NCI-H748 treated with DMSO at 0.1 percent for 48 hours (cell line): ENCODE results near the gene CHAD.
"Not testable (repeated sequence)": the region's sequence is repeated elsewhere in the genome, so short reads cannot be mapped to it uniquely, and the experiment has no call there.

Experiments used
- DNase-seq: peaks from one replicate; lab custom pipeline; 2025; lab: John Stamatoyannopoulos, UW

The CHAD gene

GRCh38 chr17:50426814-50427787, 41.6 kb downstream of the CHAD start:
- DNase-seq = no peak

GRCh38 chr17:50426472-50426782, 42.3 kb downstream of the CHAD start:
- no peak for DNase-seq

DNA sequence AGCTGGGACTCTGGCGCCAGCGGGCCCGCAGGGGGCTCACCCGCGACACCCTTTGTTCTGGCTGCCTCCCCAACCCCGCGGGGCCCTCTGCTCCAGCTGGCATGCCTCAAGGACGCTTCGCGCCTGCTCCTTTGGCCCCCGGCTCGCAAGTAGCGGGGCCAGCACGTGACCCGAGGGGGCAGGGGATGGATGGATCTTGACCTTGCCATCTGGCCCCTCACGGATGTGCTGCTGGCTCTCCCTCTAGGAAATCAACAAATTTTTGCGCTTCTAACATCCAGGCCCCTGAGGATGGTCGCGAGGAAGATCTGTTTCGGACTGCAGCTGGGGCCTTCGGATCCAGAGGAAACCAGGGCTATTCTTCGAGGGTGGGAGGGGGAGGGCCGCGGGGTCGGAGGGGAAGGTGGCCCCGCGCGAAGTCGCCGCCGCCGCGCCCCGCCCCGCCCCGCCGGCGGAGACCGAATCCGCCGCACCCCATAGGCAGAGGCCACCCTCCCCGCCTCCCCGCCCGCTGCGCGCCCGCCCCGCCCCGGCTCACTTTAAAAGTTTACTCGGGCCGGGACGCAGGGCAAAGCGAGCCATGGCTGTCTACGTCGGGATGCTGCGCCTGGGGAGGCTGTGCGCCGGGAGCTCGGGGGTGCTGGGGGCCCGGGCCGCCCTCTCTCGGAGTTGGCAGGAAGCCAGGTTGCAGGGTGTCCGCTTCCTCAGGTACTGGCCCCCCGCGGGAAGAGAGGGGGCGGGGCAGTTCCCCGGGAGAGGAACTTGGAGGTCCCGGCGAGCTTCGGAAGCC, 42.8 kb downstream of the CHAD start, which contains the start of gene ACSF2:
Gene ACSF2 (plus strand): TSS at position 537 of the 790 bp plus-strand sequence. CDS start 44 bp downstream, at position 581.
- DNase-seq = no peak

DNA sequence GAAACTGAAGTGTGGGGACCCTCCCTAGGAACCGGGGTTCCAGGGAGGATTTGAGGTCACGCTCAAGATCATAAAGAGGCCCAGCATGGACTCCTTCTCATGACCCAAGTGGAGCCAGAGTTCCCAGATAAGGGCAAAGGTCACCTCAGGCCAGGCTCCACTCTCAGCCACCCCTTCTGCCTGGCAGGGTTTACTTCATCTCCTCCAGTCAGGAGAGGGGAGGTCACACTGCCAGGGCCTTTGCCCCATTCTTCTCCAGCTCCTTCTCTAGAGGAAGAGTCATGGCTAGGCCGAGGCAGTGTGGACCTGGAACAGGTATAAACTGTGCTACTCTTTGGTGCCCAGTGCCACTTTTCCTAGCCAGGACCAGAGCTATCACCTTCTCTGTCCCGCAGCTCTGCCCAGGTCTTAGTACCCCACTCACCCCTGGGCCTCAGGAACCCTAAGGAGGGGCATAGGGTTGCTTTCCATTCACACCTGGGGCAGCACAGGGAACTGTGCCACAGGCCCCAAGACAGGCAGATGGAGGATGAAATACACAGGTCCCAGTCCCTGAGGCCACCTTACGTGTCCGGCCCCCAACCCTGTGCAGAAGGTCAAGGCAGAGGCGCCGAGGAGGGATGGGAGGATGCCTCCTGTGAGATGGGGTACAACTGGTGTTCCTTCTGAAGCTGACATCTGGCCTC, 43.5 kb downstream of the CHAD start:
- DNase-seq = no peak

- no peak for DNase-seq
Measured at GRCh38 chr17:50424246-50424995, 44.3 kb downstream of the CHAD start.

DNA sequence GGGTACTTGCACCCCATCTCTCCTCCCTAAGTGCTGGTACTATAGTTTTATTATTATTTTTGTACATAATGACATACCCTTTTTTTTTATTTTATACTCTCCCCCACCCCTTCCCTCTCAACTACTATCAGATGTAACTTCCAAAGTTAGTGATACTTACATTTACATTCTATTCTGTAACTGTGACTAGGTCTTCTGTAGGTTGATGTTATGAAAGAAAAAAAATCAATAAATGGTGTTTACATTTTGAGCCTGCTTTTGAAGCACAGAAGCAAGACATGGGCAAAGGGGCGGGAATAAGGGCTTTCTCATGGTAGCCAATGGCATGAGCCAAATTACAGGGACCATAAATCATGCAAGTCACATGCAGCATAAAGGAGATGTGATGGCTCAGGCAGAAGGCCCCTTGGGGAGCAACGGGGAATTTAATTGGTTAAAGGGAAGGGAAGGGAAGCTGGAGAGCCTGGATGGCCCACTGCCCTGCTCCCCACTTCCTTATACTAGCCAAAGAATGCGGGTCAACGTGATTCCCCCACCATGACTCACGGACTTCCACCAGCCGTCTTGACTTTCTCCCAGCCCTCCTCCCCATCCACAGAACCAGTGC, 45.0 kb downstream of the CHAD start:
- no peak for DNase-seq

DNA sequence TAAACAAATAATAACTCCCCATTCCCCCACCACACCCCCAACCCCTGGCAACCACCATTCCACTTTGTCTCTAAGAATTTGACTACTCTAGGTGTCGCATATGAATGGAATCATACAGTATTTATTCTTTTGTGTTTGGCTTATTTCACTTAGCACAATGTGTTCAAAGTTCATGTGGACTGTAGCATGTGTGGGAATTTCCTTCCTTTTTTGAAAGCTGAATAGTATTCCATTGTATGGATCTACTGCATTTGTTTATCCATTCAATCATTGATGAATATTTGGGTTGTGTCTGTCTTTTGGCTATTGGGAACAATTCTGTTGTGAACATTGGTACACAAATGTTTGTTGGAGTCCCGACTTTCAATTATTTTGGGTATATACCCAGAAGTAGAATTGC, 45.9 kb downstream of the CHAD start:
- no peak for DNase-seq

- DNase-seq = no peak
Measured at GRCh38 chr17:50421308-50422051, 47.2 kb downstream of the CHAD start.

GRCh38 chr17:50420419-50421112, 48.1 kb downstream of the CHAD start:
- no peak for DNase-seq

DNA sequence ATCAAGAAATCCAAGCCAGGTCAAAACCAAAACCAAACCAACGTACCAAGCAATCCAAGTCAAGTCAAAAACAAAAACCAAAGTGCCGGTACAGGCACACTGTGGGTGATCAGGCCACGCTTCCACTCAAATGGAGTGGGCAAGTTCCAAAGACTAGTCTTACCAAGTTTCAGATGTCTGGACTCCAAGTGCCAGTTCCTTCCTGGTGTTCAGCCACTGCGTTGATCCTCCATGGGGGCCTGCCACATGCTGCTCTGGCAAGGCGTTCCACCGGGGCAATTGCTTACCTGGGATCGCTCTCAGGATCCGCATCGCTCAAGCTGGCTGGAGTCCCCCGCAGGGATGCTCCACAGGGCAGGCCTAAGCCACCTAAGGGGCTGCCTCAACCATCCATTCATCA, 49.1 kb downstream of the CHAD start:
- DNase-seq = not testable (repeated sequence)

DNA sequence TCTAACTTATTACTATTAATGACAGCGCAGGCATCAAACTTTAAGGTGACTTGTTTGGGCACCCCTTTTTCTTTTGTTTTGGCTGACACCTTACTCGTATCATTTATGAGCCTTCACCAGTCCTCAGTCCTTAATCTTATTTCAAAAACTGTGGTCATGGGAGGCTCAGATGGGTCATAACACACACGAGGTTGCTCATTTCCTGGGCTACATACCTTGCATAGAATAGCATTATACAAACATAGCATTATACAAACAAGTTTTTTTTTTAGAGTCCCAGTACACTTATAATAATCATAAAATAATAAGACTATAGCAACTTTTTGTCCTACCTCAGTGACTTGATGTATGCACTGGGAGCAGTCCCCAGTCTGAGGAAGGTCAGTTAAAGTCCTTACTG, 53.9 kb downstream of the CHAD start:
- no peak for DNase-seq
